H1 (cell line): ENCODE results near the gene LAG3.

Source experiments
- HDAC2 ChIP-seq, 2 experiments: fragments of 300-600 bp in 1 of 2; sonication (generic) in 1 of 2; IDR thresholded peaks; 2 replicates each; pipeline ENCODE4 v1.6.1; 2011 to 2012; ENCODE audit warnings: low read depth in 2 of 2, low read length in 2 of 2, mild to moderate bottlenecking in 2 of 2, moderate library complexity in 2 of 2, borderline replicate concordance in 1 of 2, inconsistent platforms in 1 of 2
- JUN ChIP-seq: IDR thresholded peaks from 2 replicates; pipeline ENCODE4 v1.6.1; 2011; ENCODE audit warnings: low read depth, mild to moderate bottlenecking, improper control_type of control experiment, low read length
- MAX ChIP-seq: IDR thresholded peaks from 2 replicates; pipeline ENCODE4 v1.6.1; 2012; ENCODE audit warnings: inconsistent platforms
- POLR2AphosphoS5 ChIP-seq: IDR thresholded peaks from 2 replicates; pipeline ENCODE4 v1.6.1; 2011; ENCODE audit warnings: low read depth, low read length

GRCh38 chr12:6774499-6775062 lies 2.3 kb downstream of the LAG3 start:
- TF ChIP-seq HDAC2 (IDR thresholded peaks at IDR 0.05; ENCODE audit: borderline replicate concordance in 1 of 2, low read depth in 2 of 2, low read length in 2 of 2) = no peak
- TF ChIP-seq MAX = no peak
- no peak for TF ChIP-seq POLR2AphosphoS5
- TF ChIP-seq JUN = no peak
